GM12878 (cell line): ENCODE results near the gene YAF2.

Experiments used
- CEBPB ChIP-seq, 2 experiments: fragments of 150-350 bp in 1 of 2; IDR thresholded peaks; 2 replicates each; pipeline ENCODE4 v1.6.1; 2012 to 2014; ENCODE audit warnings: low read depth in 2 of 2, low read length in 2 of 2, borderline replicate concordance in 1 of 2, inconsistent platforms in 1 of 2
- CTCF ChIP-seq, 3 experiments: IDR thresholded peaks in 2 of 3; conservative IDR thresholded peaks in 1 of 3; 2 replicates each; pipeline ENCODE4 v1.5.1; 2011; ENCODE audit warnings: low read depth in 3 of 3, low read length in 3 of 3, mild to moderate bottlenecking in 3 of 3, control low read depth in 2 of 3, moderate library complexity in 2 of 3, inconsistent platforms in 1 of 3, mixed read lengths in 1 of 3; ENCODE audit not compliant: control insufficient read depth in 2 of 3, insufficient read depth in 1 of 3; ENCODE audit errors: extremely low read depth in 1 of 3
- EZH2 ChIP-seq: IDR thresholded peaks from 2 replicates; pipeline ENCODE4 v1.6.1; 2012; ENCODE audit warnings: low read depth, mild to moderate bottlenecking, control low read depth, inconsistent platforms, low read length, borderline replicate concordance; ENCODE audit not compliant: control insufficient read depth
- KLF5 ChIP-seq: fragments of 450-650 bp; IDR thresholded peaks from 2 replicates; pipeline ENCODE4 v1.6.1; 2014; ENCODE audit warnings: mild to moderate bottlenecking; ENCODE audit not compliant: partially characterized antibody
- MLLT1 ChIP-seq: fragments of 450-650 bp; IDR thresholded peaks from 2 replicates; pipeline ENCODE4 v1.6.1; 2016; ENCODE audit warnings: mild to moderate bottlenecking
- NKRF ChIP-seq: fragments of 450-650 bp; conservative IDR thresholded peaks from 2 replicates; pipeline ENCODE4 v1.6.1; 2017; ENCODE audit warnings: mild to moderate bottlenecking, moderate library complexity
- RAD21 ChIP-seq: IDR thresholded peaks from 2 replicates; pipeline ENCODE4 v1.6.1; 2011; ENCODE audit warnings: mild to moderate bottlenecking, low read depth, low read length, moderate library complexity; ENCODE audit not compliant: insufficient read depth
- RCOR1 ChIP-seq: conservative IDR thresholded peaks from 2 replicates; pipeline ENCODE4 v1.6.1; 2012; ENCODE audit warnings: low read depth, low read length, improper control_type of control experiment
- REST ChIP-seq: IDR thresholded peaks from 2 replicates; pipeline ENCODE4 v1.6.1; 2012; ENCODE audit warnings: mild to moderate bottlenecking, low read depth, low read length
- TAF1 ChIP-seq: IDR thresholded peaks from 2 replicates; pipeline ENCODE4 v1.6.1; 2011; ENCODE audit warnings: mild to moderate bottlenecking, low read depth, low read length, borderline replicate concordance
- USF2 ChIP-seq: IDR thresholded peaks from 2 replicates; pipeline ENCODE4 v1.6.1; 2011; ENCODE audit warnings: low read depth, low read length, improper control_type of control experiment, borderline replicate concordance
- YY1 ChIP-seq: IDR thresholded peaks from 2 replicates; pipeline ENCODE4 v1.6.1; 2011; ENCODE audit warnings: low read depth, mild to moderate bottlenecking, low read length
- TF ChIP-seq, protein P1 (sequence below): IDR thresholded peaks from 2 replicates; pipeline ENCODE4 v1.6.1; 2012; ENCODE audit warnings: low read length, inconsistent platforms

DNA sequence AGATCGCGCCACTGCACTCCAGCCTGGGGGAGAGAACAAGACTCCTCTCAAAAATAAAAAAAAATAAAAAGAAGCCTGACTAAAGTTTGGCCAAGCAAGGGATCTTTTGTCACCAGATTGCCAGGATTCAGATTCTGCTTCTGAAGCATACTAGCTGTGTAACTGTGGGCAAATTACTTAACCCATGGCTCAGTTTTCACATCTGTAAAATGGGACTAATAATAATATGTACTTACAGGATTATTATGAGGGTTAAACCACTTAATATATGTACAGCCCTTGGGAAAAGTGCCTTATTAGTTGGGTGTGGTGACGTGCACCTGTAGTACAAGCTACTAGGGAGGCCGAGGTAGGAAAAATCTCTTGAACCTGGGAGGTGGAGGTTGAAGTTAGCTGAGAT is 21.7 kb upstream of the YAF2 start:
- TF ChIP-seq RCOR1 (no peak), CTCF (IDR thresholded peaks at IDR 0.05 in 2 of 3, conservative IDR thresholded peaks at IDR 0.05 in 1 of 3; ENCODE audit: control insufficient read depth in 2 of 3, extremely low read depth in 1 of 3, insufficient read depth in 1 of 3, low read depth in 3 of 3, low read length in 3 of 3) (no peak), CEBPB (IDR thresholded peaks at IDR 0.05; ENCODE audit: borderline replicate concordance in 1 of 2, low read depth in 2 of 2, low read length in 2 of 2) (no peak), MLLT1 (no peak), NKRF (no peak), KLF5 (no peak), REST (no peak), YY1 (no peak), TAF1 (no peak), RAD21 (no peak), EZH2 (no peak), USF2 (no peak)
- TF ChIP-seq, protein P1, sequence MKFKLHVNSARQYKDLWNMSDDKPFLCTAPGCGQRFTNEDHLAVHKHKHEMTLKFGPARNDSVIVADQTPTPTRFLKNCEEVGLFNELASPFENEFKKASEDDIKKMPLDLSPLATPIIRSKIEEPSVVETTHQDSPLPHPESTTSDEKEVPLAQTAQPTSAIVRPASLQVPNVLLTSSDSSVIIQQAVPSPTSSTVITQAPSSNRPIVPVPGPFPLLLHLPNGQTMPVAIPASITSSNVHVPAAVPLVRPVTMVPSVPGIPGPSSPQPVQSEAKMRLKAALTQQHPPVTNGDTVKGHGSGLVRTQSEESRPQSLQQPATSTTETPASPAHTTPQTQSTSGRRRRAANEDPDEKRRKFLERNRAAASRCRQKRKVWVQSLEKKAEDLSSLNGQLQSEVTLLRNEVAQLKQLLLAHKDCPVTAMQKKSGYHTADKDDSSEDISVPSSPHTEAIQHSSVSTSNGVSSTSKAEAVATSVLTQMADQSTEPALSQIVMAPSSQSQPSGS, result no peak
